PFSK-1 (cell line): ENCODE measurements around the gene HEMGN.

ENCODE experiments used
- FOXP2 ChIP-seq: optimal IDR thresholded peaks from 2 replicates; pipeline ENCODE3; 2011; ENCODE audit warnings: borderline replicate concordance, control low read depth, inconsistent platforms; ENCODE audit not compliant: insufficient read depth; ENCODE audit errors: extremely low read length, extremely low read depth
- POLR2AphosphoS5 ChIP-seq: IDR thresholded peaks from 2 replicates; pipeline ENCODE4 v1.6.1; 2012; ENCODE audit warnings: low read depth, mild to moderate bottlenecking, control low read depth, low read length, moderate library complexity
- SIN3A ChIP-seq: IDR thresholded peaks from 2 replicates; pipeline ENCODE4 v1.6.1; 2012; ENCODE audit warnings: mild to moderate bottlenecking, low read length, moderate library complexity, borderline replicate concordance; ENCODE audit not compliant: insufficient read depth
- TAF1 ChIP-seq: IDR thresholded peaks from 2 replicates; pipeline ENCODE4 v1.6.1; 2012; ENCODE audit warnings: low read length, control low read depth, borderline replicate concordance; ENCODE audit not compliant: insufficient read depth
- TF ChIP-seq, protein P1 (sequence below), 2 experiments: IDR thresholded peaks; 2 replicates each; pipeline versions ENCODE4 v1.6.1 to v1.8.0; 2011 to 2012; ENCODE audit warnings: low read depth in 2 of 2, low read length in 2 of 2, control low read depth in 1 of 2, inconsistent platforms in 1 of 2, mild to moderate bottlenecking in 1 of 2, moderate library complexity in 1 of 2; ENCODE audit not compliant: insufficient read depth in 1 of 2

Gene HEMGN

DNA sequence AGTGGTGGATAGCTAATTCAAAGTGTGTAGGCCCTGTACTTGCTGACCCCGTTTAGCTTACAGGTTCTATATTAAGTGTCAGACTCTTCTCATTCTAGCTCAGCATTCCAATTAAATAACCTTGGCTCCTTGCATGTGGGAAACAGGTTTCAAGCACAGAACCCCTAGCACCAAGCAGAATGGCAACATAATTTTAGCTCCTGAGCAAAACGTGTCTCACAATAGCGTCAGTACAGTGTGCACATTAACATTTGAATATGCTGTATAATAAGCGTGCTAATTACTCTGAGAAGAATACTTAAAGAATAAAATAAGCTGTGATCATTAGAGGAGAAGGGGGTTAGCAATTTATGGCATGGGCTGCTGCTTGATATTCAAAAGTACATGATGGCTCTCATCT lies 24.2 kb upstream of the HEMGN start:
- TF ChIP-seq TAF1 (no peak), POLR2AphosphoS5 (no peak), SIN3A (no peak), FOXP2 (no peak)
- TF ChIP-seq, protein P1, sequence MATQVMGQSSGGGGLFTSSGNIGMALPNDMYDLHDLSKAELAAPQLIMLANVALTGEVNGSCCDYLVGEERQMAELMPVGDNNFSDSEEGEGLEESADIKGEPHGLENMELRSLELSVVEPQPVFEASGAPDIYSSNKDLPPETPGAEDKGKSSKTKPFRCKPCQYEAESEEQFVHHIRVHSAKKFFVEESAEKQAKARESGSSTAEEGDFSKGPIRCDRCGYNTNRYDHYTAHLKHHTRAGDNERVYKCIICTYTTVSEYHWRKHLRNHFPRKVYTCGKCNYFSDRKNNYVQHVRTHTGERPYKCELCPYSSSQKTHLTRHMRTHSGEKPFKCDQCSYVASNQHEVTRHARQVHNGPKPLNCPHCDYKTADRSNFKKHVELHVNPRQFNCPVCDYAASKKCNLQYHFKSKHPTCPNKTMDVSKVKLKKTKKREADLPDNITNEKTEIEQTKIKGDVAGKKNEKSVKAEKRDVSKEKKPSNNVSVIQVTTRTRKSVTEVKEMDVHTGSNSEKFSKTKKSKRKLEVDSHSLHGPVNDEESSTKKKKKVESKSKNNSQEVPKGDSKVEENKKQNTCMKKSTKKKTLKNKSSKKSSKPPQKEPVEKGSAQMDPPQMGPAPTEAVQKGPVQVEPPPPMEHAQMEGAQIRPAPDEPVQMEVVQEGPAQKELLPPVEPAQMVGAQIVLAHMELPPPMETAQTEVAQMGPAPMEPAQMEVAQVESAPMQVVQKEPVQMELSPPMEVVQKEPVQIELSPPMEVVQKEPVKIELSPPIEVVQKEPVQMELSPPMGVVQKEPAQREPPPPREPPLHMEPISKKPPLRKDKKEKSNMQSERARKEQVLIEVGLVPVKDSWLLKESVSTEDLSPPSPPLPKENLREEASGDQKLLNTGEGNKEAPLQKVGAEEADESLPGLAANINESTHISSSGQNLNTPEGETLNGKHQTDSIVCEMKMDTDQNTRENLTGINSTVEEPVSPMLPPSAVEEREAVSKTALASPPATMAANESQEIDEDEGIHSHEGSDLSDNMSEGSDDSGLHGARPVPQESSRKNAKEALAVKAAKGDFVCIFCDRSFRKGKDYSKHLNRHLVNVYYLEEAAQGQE (IDR thresholded peaks at IDR 0.05; ENCODE audit: insufficient read depth in 1 of 2, low read depth in 2 of 2, low read length in 2 of 2): no peak

DNA sequence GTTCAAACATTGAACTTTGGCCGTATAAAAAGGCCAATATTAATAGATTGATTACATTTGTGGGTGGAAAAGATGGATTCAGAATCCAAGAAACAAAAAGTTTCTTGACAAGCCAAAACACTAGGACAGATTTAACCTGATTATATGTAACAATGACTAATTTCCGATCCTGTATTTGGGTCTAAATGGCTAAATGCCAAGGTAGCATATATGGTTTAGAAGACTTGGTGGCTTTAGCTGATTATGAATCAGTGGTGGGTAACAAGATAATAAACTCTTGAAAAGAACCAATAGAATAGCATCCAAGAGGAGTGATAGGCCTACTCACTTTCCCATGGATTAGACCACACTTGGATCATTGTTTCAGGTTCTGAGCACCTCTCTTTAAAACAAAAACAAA lies 23.4 kb upstream of the HEMGN start:
- no peak for TF ChIP-seq SIN3A
- TF ChIP-seq TAF1: no peak
- TF ChIP-seq POLR2AphosphoS5: no peak
- no peak for TF ChIP-seq FOXP2
- TF ChIP-seq, protein P1 (IDR thresholded peaks at IDR 0.05; ENCODE audit: insufficient read depth in 1 of 2, low read depth in 2 of 2, low read length in 2 of 2): no peak

DNA sequence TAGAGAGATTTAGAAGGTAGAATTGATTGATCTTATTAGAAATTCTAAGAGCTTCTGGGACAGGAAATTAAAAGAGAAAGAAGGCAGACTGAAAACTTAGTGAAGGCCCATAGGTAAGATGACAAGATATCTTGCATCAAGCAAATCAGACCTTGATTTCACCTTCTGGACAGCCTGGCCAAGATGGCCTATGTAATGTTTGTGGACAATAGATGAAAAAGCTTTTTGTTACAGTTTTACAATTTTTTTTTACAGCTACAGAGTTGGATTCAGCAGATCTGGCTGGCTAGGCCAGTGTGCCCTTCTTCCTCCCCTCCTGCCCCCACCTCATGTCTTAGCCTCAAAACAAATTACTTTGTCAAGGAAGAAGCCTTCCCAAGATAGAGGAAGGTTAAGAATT lies 21.6 kb upstream of the HEMGN start:
- no peak for TF ChIP-seq FOXP2
- no peak for TF ChIP-seq SIN3A
- TF ChIP-seq TAF1: no peak
- TF ChIP-seq, protein P1 (IDR thresholded peaks at IDR 0.05; ENCODE audit: insufficient read depth in 1 of 2, low read depth in 2 of 2, low read length in 2 of 2): no peak
- no peak for TF ChIP-seq POLR2AphosphoS5

DNA sequence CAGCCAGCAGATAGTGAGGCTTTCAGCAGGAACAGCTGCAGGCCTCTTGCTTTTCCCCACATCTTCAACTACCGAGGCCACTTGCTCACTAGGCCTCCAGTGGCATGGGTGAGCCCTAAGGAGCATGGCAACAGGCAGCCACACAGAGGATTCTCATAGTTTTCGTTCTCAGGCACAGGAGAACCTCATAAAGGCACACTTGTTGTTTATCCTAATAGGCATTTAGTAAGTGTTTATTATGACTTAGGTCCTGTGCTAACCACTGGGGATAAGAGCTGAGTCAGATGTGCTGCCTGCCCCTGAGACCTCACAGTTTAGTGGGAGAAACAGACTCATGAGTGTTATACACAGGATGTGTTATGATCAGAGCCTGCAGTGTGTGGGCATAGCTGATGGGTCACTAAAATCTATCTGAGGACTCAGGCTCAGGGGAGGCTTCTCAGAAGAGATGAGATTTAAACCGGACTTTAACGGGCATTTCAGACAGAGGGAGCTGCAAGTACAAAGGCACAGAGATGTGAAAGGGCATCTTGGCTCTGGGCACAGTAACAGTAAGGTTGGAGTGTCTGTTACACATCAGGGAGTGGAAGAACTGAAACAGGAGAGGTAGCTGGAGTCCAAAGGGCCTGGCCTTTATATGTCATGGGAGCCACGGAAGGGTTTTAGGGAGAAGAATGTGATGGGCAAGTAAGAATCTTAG lies 21.0 kb upstream of the HEMGN start:
- TF ChIP-seq TAF1 (no peak), FOXP2 (no peak), SIN3A (no peak), POLR2AphosphoS5 (no peak)
- TF ChIP-seq, protein P1 (IDR thresholded peaks at IDR 0.05; ENCODE audit: insufficient read depth in 1 of 2, low read depth in 2 of 2, low read length in 2 of 2): no peak
